Choroid plexus epithelial cell (primary cell): ENCODE data around the gene DBF4B.
A peak's percentile ranks its signal among the peaks of the same experiment; 100 is the strongest.

Source experiments
- DNase-seq: peaks from one replicate; pipeline ENCODE4 v3.0.0-alpha.2; 2010; ENCODE audit warnings: low read depth
- H3K4me3 ChIP-seq: 2 replicates; pipeline ENCODE4 v1.5.1; 2011; ENCODE audit warnings: low read depth, mild to moderate bottlenecking, control low read depth, low read length, moderate library complexity
- CTCF ChIP-seq: conservative IDR thresholded peaks from 2 replicates; pipeline ENCODE4 v1.5.1; 2011; ENCODE audit warnings: low read depth, mild to moderate bottlenecking, control low read depth, inconsistent platforms, low read length, moderate library complexity

Gene DBF4B, protein sequence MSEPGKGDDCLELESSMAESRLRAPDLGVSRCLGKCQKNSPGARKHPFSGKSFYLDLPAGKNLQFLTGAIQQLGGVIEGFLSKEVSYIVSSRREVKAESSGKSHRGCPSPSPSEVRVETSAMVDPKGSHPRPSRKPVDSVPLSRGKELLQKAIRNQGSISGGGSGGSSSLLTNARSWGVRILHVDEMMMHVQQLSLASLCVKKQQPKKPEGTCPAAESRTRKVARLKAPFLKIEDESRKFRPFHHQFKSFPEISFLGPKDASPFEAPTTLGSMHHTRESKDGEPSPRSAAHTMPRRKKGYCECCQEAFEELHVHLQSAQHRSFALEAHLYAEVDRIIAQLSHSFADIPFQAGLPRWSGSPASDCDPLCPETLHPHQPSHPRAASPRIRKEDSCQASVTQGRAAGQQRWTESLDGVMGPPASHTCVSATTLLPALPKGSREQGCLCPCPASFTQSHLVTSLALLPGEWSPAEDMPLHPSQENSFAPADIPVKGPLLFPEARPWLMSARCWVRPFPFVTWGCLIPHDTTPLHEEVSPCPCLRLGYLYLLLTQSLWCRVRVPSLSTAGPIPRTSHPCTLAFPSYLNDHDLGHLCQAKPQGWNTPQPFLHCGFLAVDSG

GRCh38 chr17:44708401-44709263 is at the start of gene DBF4B:
TSS of gene DBF4B (plus strand) at chr17:44708665. CDS start at chr17:44708821, 156 bp downstream.
- peak; percentile 94 for DNase-seq
- no peak for TF ChIP-seq CTCF
- peak within 1 kb of the TSS; percentile 85 for H3K4me3 ChIP-seq

DNA sequence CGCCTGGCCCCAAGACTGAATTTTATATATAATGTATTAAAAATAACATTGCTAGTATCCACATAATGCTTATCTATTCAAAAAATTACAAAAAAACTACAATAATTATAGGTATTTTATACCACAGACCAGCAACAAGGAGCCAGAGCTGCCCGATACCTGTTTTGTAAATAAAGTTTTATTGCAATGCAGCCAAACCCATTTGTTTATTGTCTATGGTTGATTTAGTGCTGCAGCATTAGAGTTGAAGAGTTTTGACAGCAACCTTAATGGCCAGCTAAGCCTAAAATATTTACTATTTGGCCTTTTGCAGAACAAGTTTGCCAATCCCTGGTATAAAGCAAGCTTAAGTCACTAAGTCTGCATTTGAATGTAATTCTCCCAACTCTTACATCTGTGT is 46.6 kb upstream of the DBF4B start:
- H3K4me3 ChIP-seq: no peak overlapping the region
- TF ChIP-seq CTCF: no peak
- no peak for DNase-seq

- DNase-seq: no peak
- TF ChIP-seq CTCF: no peak
- no peak overlapping the region for H3K4me3 ChIP-seq
Observed at GRCh38 chr17:44663095-44663494, 45.4 kb upstream of the DBF4B start.

GRCh38 chr17:44664867-44665266 is 43.6 kb upstream of the DBF4B start:
- no peak overlapping the region for H3K4me3 ChIP-seq
- no peak for DNase-seq
- no peak for TF ChIP-seq CTCF

GRCh38 chr17:44666006-44666405 is 42.5 kb upstream of the DBF4B start:
- no peak for DNase-seq
- TF ChIP-seq CTCF: no peak
- no peak overlapping the region for H3K4me3 ChIP-seq

GRCh38 chr17:44672479-44673093 is 35.9 kb upstream of the DBF4B start:
- TF ChIP-seq CTCF: peak; percentile 65
- H3K4me3 ChIP-seq: no peak overlapping the region
- peak; percentile 58 for DNase-seq
